Smooth muscle cell of the umbilical artery (primary cell): ENCODE measurements around the gene SCLT1. TPM values are rescaled to one million over a fixed set of nuclear protein-coding genes. Genes with fewer than 3 reads are reported as not detected.

Source experiments
- total RNA-seq: library from RNA; depleted of rRNA; stranded (reverse); fragments of >200 nt; gene quantifications from 2 replicates; pipeline ENCODE4 v1.2.3, GENCODE V29; 2014

SCLT1 gene
- total RNA-seq, result 8.9 and 11.9 TPM in 2 replicates

DNA sequence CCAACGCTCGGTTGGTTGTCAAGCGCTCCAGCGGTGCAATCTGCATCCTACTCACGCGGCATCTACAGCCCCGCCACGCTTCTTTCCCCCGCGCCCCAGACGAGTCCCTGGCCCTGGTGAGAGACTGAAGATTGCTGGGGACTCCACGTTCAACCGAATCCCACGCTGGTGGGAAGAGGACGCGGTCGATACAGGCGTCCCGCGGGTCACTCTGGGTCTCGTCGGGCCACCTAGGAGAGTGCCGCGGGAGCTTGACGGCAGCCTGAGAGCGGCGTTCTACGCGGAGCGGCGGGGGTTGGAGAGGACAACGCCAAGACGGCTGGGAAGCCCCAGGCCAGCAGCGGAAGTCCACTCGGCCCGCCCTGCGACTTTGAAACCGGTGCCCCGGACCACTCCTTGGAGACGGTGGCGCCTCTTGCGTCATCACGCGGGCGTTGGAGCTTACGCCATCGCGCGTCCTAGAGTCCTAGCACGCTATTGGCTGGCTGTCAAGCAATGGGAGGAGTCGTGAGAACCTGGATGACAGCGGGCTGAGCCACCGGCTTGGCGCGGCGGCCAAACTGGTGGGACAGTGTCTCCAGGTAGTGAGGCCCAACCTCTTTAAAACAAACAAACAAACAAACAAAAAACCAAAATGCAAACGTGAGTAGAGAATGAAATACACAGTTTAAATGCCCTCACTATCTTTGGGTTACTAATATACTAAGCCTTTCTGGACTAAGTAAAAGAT, at the start of gene SCLT1:
SCLT1 (minus strand) TSS at position 349 of the 730 bp plus-strand sequence. CDS start 436 bp downstream, outside the sequence.

GRCh38 chr4:129095811-129096454, 2.6 kb upstream of the SCLT1 start, which contains the start of gene C4orf33:
Gene C4orf33, plus strand, starts transcription at chr4:129096152. Its CDS starts 6,459 bp downstream, at chr4:129102611.

Other genes with a start within 250 kb of the SCLT1 start
- gene C4orf33, start 2.6 kb upstream of the SCLT1 start, total RNA-seq, result 3.6 and 5.6 TPM in 2 replicates